Loucy (cell line): ENCODE data around the gene ART4.

Source experiments
- H2AFZ ChIP-seq: fragments of 200-600 bp; sonication (generic); 2 replicates; pipeline ENCODE4 v1.6.0; 2016; ENCODE audit warnings: antibody characterized with exemption, mild to moderate bottlenecking, low read length, moderate library complexity
- H3F3A ChIP-seq: fragments of 200-600 bp; 2 replicates; pipeline ENCODE4 v1.6.0; 2016; ENCODE audit warnings: antibody characterized with exemption, low read depth, mild to moderate bottlenecking
- H3K27me3 ChIP-seq: fragments of 200-600 bp; sonication (generic); 2 replicates; pipeline ENCODE4 v1.6.1; 2014; ENCODE audit warnings: low read length, mild to moderate bottlenecking; ENCODE audit not compliant: insufficient read depth, poor library complexity, severe bottlenecking
- H3K36me3 ChIP-seq: fragments of 200-600 bp; sonication (generic); 2 replicates; pipeline ENCODE4 v1.6.1; 2016; ENCODE audit warnings: low read length; ENCODE audit not compliant: insufficient read depth
- H3K4me1 ChIP-seq: fragments of 200-600 bp; sonication (generic); 2 replicates; pipeline ENCODE4 v1.5.1; 2014; ENCODE audit warnings: low read length, mild to moderate bottlenecking; ENCODE audit not compliant: insufficient read depth, poor library complexity, severe bottlenecking
- H3K4me2 ChIP-seq: fragments of 200-600 bp; sonication (generic); 2 replicates; pipeline ENCODE4 v1.6.0; 2014; ENCODE audit warnings: antibody characterized with exemption, low read length, low read depth, mild to moderate bottlenecking; ENCODE audit not compliant: poor library complexity, severe bottlenecking
- H3K4me3 ChIP-seq: fragments of 200-600 bp; sonication (generic); 2 replicates; pipeline ENCODE4 v1.5.1; 2014; ENCODE audit warnings: low read length, mild to moderate bottlenecking, mixed read lengths; ENCODE audit not compliant: poor library complexity, severe bottlenecking
- H3K79me2 ChIP-seq: fragments of 200-600 bp; sonication (generic); 2 replicates; pipeline ENCODE4 v1.6.1; 2014; ENCODE audit warnings: low read length; ENCODE audit not compliant: insufficient read depth
- H3K9ac ChIP-seq: fragments of 200-600 bp; sonication (generic); 2 replicates; pipeline ENCODE4 v1.6.0; 2014; ENCODE audit warnings: mild to moderate bottlenecking, low read depth, low read length, moderate library complexity; ENCODE audit not compliant: poor library complexity, severe bottlenecking
- H3K9me2 ChIP-seq: fragments of 200-600 bp; sonication (generic); replicated peaks from 2 replicates; pipeline ENCODE4 v1.6.1; 2016; ENCODE audit warnings: low read depth, low read length, mixed read lengths
- H3K9me3 ChIP-seq: fragments of 200-600 bp; sonication (generic); 2 replicates; pipeline ENCODE4 v1.6.1; 2014; ENCODE audit warnings: mild to moderate bottlenecking, antibody characterized with exemption, low read length, low read depth; ENCODE audit not compliant: insufficient read depth
- H4K20me1 ChIP-seq: fragments of 200-600 bp; sonication (generic); 2 replicates; pipeline ENCODE4 v1.6.0; 2014; ENCODE audit warnings: antibody characterized with exemption, low read length, mild to moderate bottlenecking; ENCODE audit not compliant: insufficient read depth, poor library complexity, severe bottlenecking
- EZH2phosphoT487 ChIP-seq: fragments of 200-600 bp; IDR thresholded peaks from 2 replicates; pipeline ENCODE4 v1.6.1; 2018; ENCODE audit warnings: antibody characterized with exemption, mild to moderate bottlenecking, moderate library complexity, borderline replicate concordance
- TF ChIP-seq, protein P1 (sequence below): fragments of 200-600 bp; sonication (generic); conservative IDR thresholded peaks from 2 replicates; pipeline ENCODE4 v1.5.1; 2014; ENCODE audit warnings: mild to moderate bottlenecking, antibody characterized with exemption, low read length

Gene ART4

GRCh38 chr12:14802721-14803010, 40.7 kb downstream of the ART4 start:
- TF ChIP-seq, protein P1, sequence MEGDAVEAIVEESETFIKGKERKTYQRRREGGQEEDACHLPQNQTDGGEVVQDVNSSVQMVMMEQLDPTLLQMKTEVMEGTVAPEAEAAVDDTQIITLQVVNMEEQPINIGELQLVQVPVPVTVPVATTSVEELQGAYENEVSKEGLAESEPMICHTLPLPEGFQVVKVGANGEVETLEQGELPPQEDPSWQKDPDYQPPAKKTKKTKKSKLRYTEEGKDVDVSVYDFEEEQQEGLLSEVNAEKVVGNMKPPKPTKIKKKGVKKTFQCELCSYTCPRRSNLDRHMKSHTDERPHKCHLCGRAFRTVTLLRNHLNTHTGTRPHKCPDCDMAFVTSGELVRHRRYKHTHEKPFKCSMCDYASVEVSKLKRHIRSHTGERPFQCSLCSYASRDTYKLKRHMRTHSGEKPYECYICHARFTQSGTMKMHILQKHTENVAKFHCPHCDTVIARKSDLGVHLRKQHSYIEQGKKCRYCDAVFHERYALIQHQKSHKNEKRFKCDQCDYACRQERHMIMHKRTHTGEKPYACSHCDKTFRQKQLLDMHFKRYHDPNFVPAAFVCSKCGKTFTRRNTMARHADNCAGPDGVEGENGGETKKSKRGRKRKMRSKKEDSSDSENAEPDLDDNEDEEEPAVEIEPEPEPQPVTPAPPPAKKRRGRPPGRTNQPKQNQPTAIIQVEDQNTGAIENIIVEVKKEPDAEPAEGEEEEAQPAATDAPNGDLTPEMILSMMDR: no peak
- TF ChIP-seq EZH2phosphoT487: no peak
- H3K9me3 ChIP-seq: no peaks in the 10 kb centered on the region
- peaks cover 68% of the 10 kb centered on the region for H3K79me2 ChIP-seq
- H3K36me3 ChIP-seq: peaks cover 19% of the 10 kb centered on the region; the same call in 1 of the 2 replicates
- peaks cover 46% of the 10 kb centered on the region for H3K4me1 ChIP-seq
- H3K4me2 ChIP-seq: peak overlapping the region; percentile 99
- no peaks in the 10 kb centered on the region for H3K9me2 ChIP-seq
- H4K20me1 ChIP-seq: peaks cover 45% of the 10 kb centered on the region
- H3F3A ChIP-seq: no peaks in the 10 kb centered on the region
- peak overlapping the region; percentile 79 for H2AFZ ChIP-seq
- H3K4me3 ChIP-seq: peak overlapping the region; percentile 77
- H3K9ac ChIP-seq: peak overlapping the region; percentile 92
- H3K27me3 ChIP-seq: no peaks in the 10 kb centered on the region

DNA sequence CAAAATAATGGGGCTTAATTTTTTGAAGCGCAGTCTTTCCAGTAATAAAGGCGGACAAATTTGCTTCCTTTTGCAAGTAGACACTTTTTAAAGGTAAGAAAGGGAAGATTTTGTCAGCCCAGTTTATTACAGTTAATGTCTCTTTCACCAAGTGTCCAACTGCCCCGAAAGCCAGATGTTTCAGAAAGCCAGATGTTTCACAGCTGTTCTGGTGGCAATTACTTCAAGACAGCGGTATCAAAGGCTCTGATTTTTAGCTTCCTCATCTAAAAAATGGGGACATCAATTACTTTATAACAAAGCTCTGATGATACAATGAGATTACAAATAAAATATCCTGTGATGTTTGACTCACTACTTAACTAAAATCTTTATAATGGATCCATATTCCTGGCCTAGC, 41.1 kb downstream of the ART4 start:
- H3K36me3 ChIP-seq: peaks cover 24% of the 10 kb centered on the region; the same call in 1 of the 2 replicates
- TF ChIP-seq, protein P1: no peak
- TF ChIP-seq EZH2phosphoT487: no peak
- no peaks in the 10 kb centered on the region for H3K9me2 ChIP-seq
- peak overlapping the region; percentile 92 for H3K9ac ChIP-seq
- H3K4me2 ChIP-seq: peak overlapping the region; percentile 99
- no peak overlapping the region for H2AFZ ChIP-seq
- peaks cover 45% of the 10 kb centered on the region for H4K20me1 ChIP-seq
- peaks cover 72% of the 10 kb centered on the region for H3K79me2 ChIP-seq
- no peaks in the 10 kb centered on the region for H3F3A ChIP-seq
- no peaks in the 10 kb centered on the region for H3K27me3 ChIP-seq
- peak overlapping the region; percentile 77 for H3K4me3 ChIP-seq
- no peaks in the 10 kb centered on the region for H3K9me3 ChIP-seq
- H3K4me1 ChIP-seq: peaks cover 46% of the 10 kb centered on the region

DNA sequence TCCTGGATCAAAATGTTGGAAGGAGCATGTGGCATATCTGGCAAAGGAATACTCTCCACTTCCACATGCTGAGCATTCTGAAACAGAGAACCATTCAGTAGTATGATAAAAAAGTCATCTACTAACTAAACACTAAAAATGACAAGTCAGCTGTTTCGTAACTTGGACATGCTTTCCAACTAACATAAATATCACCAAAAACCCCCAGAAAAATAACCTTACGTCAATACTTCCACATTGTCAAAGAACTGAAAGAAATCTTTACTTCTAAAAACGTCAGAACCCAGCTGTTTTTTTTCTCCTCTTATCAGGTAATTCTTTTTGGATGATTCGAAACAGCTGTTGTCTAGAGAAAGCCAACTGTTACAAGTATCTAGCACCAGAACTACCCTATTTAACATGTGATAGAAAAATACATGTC, 48.3 kb downstream of the ART4 start:
- H3F3A ChIP-seq: no peaks in the 10 kb centered on the region
- peaks cover 89% of the 10 kb centered on the region for H3K36me3 ChIP-seq
- H3K79me2 ChIP-seq: peaks cover 54% of the 10 kb centered on the region
- no peaks in the 10 kb centered on the region for H3K9me2 ChIP-seq
- H3K27me3 ChIP-seq: no peaks in the 10 kb centered on the region
- H3K4me3 ChIP-seq: no peak overlapping the region
- TF ChIP-seq, protein P1: no peak
- TF ChIP-seq EZH2phosphoT487: no peak
- H3K9me3 ChIP-seq: no peaks in the 10 kb centered on the region
- no peak overlapping the region for H2AFZ ChIP-seq
- H3K4me1 ChIP-seq: peaks cover 14% of the 10 kb centered on the region
- no peak overlapping the region for H3K9ac ChIP-seq
- no peak overlapping the region for H3K4me2 ChIP-seq
- peaks cover 16% of the 10 kb centered on the region for H4K20me1 ChIP-seq
